ENCODE results near the gene ANKZF1.

Gene ANKZF1

DNA sequence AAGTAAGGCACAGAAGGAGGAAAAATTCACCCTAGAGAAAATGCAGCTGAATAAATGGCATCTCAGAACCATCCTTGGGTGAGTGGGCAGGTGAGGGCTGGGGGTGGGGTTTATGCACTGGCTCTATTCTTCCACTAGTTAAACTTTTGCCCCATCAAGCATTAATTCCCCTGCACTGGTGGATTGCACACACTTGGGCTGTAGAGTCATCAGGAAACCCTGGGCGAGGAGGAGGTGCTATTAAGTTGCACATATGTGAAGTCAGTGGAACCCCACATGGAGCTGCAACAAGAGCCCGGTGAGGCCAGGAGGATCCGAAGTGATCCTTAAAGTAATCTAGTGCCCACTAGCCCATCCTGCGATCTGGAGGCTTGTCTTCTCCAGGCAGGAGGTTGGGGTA is 42.8 kb downstream of the ANKZF1 start:
- no peak for TF ChIP-seq ZNF274 (IDR thresholded peaks at IDR 0.05; ENCODE audit: low read depth, low read length)
- no peak overlapping the region for H3K4me3 ChIP-seq (ENCODE audit: low read length)

DNA sequence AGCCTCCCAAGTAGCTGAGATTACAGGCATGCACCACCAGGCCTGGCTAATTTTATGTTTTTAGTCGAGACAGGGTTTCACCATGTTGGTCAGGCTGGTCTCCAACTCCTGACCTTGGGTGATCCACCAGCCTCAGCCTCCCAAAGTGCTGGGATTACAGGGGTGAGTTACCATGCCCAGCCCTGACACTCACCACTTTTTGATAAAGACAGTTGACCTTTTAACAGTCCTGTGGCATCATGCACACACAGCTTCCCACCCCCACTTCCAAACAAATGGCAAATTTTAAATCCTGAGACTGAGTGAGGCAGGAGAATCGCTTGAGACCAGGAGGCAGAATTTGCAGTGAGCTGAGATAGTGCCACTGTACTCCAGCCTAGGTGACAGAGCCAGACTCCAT is 43.4 kb downstream of the ANKZF1 start:
- H3K4me3 ChIP-seq (ENCODE audit: low read length) = no peak overlapping the region
- no peak for TF ChIP-seq ZNF274 (IDR thresholded peaks at IDR 0.05; ENCODE audit: low read depth, low read length)

DNA sequence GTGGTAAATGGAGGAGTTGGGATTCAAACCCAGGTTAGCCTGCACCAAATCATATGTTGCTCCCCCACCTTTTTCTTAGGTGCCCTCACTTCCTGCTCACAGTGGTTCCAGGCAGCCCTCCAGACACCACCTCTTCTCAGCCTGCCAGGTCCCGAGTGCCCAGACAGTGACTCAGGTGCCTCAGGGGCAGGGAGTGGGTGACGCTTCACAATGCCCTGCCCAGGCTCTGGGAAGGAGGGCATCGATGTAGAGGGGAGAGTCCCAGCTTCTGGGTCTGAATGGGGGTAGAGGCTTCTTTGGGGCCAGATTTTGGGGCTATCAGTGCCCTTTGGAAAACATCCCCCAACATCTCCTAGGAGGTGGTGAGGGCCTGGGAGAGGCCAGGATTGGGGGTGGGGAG is 44.3 kb downstream of the ANKZF1 start:
- H3K4me3 ChIP-seq (ENCODE audit: low read length) = no peak overlapping the region
- TF ChIP-seq ZNF274 (IDR thresholded peaks at IDR 0.05; ENCODE audit: low read depth, low read length) = no peak

DNA sequence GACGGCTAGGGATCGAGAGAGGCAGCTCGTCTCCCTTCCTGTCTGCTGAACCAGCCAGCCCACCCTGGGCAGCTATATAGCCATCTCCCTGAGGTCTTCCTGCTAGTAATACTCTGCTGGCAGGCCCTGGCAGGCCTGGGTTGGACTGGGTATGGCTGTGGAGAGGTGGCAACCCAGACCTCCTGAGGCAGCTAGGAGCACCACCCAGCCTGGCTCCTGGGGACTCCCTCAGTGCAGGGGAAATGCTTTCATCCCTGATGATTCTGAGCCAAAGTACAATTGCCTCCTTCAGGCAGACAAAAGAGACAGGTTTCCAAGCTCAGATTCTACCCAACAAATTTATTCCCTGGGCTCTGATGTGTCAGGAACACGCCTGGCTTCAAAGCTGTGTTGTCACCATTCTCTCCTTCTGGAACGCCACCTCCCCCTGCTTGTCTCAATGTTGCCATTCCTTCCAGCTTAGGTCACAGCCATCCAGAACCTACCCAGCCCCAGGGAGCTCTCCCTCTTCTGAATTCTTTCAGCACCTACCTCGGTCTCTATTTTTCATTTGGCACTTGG is 44.8 kb downstream of the ANKZF1 start:
- no peak overlapping the region for H3K4me3 ChIP-seq (ENCODE audit: low read length)
- no peak for TF ChIP-seq ZNF274 (IDR thresholded peaks at IDR 0.05; ENCODE audit: low read depth, low read length)

DNA sequence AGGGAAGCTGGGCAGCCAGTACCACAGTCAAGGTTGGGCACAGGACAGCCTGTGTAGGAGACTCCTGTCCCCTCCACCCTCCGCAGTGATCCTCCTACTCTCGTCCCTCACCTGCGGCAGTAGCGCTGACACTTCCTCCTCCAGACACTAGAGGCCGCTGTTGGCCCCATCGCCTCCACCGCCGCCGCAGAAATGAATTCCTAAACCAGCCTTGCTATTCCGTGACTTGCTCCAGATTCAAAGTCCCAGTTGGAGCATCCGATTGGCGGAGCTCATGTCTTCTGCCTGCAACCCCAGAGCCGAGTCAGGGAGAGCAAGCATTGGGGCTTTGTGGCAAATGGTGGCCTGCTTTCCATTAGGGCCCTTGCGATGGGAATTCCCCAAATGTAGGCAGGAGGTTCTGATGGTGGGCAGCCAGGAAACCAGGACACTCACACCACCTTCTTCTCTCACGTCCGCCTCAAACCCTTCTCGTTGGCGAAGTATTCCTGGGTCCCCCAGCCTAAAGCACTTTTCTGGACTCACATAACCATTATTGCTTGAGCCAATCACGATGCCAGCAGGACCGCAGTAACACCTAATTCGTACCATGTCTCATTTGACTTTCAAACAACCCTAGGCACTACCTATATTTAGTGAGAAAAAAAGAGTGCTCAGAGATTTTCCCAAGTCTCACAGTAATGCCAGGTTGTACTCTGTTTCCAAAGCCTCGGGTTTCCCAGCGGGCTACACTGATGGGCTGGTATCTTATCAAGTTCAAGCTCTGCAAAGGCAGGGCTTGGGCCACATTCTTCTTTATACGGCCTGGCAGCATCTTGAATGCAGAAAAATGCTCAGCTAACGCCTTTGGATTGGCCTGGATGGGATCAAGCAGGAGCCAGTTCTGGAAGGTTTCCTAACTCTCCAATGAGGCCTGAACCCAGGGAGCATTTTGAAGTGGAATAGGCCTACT is 48.4 kb downstream of the ANKZF1 start:
- TF ChIP-seq ZNF274 (IDR thresholded peaks at IDR 0.05; ENCODE audit: low read depth, low read length) = no peak
- H3K4me3 ChIP-seq (ENCODE audit: low read length) = peak overlapping the region; percentile 53; the same call in 1 of the 2 replicates

DNA sequence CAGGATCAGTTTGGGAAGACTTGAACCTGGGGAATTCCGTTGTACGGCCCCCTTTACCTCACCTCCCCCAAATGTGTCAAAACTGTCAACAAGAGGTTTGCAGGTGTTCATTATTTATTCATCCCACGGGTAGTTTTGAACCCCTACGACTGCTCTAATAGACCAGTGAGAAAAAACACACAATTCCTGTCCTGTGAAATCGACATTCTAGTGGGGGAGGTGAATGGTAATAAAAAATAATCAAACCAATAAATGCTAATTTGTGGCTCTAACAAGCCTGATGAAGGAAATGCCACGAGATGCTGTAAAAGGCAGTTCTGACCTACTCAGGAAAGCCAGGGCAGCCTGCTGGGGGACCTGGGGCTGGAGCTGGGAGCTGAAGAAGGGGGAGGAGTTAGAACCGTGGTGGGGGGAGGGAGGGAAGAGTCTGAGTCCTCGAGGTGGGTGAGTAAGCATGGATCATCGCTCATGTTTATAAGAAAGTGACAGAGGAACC is 49.1 kb downstream of the ANKZF1 start:
- TF ChIP-seq ZNF274 (IDR thresholded peaks at IDR 0.05; ENCODE audit: low read depth, low read length) = no peak
- peak overlapping the region; percentile 53; the same call in 1 of the 2 replicates for H3K4me3 ChIP-seq (ENCODE audit: low read length)

DNA sequence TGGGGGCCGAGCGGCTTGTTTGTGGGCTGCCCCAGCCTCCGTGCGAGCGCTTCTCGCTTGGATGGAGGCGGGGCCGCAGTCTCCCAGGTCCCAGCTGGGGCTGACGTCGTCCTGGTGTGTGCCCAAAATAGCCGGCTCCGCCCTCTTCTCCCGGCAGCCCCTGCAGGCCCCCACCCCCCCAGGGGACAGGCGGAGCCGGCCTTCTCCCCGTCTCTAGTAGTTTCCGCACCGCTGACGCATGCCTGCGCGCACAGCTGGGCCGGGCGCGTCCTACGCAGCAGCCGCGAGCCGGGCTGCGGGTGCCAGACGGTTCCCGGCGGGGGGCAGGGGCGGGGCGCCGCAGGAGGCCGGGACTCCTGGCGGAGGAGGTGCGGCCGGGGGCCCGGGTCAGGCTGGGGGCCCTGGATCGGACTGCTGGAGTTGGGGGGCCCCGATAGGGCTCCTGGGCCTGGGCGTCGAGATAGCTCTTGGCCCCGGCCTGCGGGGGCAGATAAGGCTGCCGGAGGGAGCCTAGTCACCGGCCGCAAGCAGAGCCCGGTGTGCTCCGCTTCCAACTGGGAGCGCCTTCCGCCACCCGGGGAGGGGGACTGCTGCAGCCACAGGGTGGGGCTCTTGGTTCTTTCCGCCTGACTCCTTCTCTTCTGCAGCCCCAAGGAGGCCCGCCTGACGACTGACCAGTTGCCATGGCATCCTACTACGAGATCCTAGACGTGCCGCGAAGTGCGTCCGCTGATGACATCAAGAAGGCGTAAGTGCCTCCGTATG is 49.7 kb downstream of the ANKZF1 start, which contains the start of gene DNAJB2:
DNAJB2 (plus strand) TSS at position 216 of the 765 bp plus-strand sequence; CDS start at position 684, 468 bp downstream.
- TF ChIP-seq ZNF274 (IDR thresholded peaks at IDR 0.05; ENCODE audit: low read depth, low read length) = no peak

DNA sequence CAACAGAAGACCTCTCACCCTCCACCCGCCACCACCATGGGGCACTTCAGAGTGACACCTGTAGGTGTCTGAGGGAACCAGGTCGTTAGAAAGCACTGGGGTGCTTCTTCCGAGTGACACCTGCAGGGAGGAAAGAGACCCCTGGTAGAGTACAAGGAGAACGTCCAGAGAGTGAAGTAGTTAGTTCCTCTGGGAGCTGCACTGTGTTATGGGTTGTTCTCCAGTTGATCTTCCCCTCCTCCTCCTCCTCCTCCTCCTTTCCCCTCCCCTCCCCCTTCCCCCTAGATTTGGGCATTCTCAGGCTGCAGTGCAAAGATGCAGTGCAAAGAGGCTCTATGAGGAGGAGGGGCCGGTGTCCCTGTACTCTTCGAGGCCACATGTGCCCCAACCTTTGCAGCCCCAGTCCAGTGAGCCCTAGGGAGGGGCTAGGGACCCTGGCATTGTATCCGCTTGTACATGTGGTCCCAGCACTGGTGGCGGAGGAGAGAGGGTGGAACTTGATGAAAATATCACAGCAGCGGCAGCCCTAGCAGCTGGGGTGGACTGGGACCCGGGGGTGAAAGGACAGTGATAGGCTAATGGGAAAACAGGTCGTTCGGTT is 50.4 kb downstream of the ANKZF1 start:
- H3K4me3 ChIP-seq (ENCODE audit: low read length) = peak overlapping the region; percentile 77
- no peak for TF ChIP-seq ZNF274 (IDR thresholded peaks at IDR 0.05; ENCODE audit: low read depth, low read length)

More for the DNA sequence above, 49.7 kb downstream of the ANKZF1 start, which contains the start of gene DNAJB2:
- H3K4me3 ChIP-seq (ENCODE audit: low read length) = peak within 1 kb of the TSS; percentile 77

DNA sequence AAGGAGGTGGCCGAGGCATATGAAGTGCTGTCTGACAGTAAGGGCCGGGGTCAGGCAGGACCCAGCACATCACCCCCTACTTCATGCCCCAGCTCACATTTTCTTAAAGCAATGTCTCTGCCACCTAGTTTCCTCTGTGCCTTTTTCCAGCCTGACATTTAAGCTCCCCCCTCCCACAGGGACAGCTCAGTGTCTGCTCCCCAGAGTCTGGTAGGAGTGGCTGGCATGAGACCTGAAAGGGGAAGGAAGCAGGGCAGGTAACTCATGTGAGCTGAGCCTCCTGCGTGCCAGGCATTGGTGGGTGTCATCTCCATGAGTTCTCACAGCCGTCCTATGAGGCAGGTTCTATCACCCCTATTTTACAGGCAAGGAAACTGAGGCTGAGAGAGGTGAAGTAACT is 51.0 kb downstream of the ANKZF1 start:
- no peak for TF ChIP-seq ZNF274 (IDR thresholded peaks at IDR 0.05; ENCODE audit: low read depth, low read length)
- H3K4me3 ChIP-seq (ENCODE audit: low read length) = no peak overlapping the region

DNA sequence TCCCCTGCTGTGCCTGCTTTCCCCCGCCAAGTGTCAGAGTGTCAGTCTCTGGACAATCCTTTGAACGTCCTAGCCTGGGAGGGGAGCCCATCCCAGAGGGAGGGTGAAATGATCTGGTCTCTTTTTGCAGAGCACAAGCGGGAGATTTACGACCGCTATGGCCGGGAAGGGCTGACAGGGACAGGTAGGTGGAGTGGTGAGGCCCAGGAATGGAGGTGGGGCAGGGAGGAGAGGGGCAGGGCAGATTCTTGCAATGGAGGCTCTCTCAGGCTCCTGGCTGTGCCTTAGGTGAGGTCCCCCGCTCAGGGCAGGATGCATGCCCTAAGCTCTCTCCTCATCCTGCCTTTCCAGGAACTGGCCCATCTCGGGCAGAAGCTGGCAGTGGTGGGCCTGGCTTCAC is 52.0 kb downstream of the ANKZF1 start:
- TF ChIP-seq ZNF274 (IDR thresholded peaks at IDR 0.05; ENCODE audit: low read depth, low read length) = no peak
- no peak overlapping the region for H3K4me3 ChIP-seq (ENCODE audit: low read length)

DNA sequence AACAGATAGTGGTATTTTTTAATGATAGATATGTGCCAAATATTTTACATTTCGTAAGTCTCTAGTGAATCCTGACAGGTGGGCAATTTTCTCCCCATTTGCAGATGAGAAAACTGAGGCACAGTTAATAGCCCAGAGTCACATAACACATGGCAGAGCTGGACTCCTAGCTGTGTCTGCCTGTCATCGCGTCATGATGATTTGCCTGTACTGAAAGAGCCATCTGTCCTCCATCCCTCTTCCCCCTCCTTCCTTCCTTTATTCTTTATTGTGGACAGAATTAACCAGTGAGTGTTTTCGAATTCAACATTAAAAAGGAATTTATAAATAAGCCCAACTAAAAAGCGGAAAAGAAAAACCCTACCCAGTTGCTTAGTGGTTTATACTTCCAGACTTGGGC is 52.8 kb downstream of the ANKZF1 start:
- no peak for TF ChIP-seq ZNF274 (IDR thresholded peaks at IDR 0.05; ENCODE audit: low read depth, low read length)
- H3K4me3 ChIP-seq (ENCODE audit: low read length) = no peak overlapping the region

DNA sequence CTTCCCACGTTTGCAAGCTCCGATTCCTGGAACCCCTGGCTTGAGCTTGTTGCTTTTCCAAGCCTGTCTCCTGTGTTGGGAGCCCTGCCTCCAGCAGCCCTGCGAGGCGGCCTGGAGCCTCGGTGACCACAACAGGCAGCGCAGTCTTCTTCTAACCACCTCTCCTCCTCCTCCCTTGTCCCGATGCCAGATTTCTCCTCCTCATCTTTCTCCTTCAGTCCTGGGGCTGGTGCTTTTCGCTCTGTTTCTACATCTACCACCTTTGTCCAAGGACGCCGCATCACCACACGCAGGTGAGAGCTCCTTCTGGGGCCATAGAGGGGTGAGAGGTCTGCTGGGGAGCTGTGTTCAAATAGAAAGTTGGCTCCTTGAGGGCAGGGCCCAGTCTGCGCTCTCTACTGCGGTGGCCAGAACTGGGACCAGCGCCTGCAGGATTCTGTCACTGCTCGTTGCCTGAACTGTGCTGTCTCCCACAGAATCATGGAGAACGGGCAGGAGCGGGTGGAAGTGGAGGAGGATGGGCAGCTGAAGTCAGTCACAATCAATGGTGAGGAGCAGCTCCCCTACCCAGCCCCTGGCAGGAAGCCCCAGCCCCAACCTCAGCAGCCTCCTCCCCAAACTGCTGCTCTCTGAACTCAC is 53.5 kb downstream of the ANKZF1 start:
- no peak overlapping the region for H3K4me3 ChIP-seq (ENCODE audit: low read length)
- TF ChIP-seq ZNF274 (IDR thresholded peaks at IDR 0.05; ENCODE audit: low read depth, low read length) = no peak
